Caco-2 (cell line): Measurements from ENCODE around the gene STPG2. TPM values are rescaled to one million over a fixed set of nuclear protein-coding genes. Genes with fewer than 3 reads are reported as not detected.

Experiments used
- BruUV-seq: library from RNA; stranded (reverse); fragments of 400-500 nt; replicated peaks from 2 replicates; lab custom pipeline; 2021; lab: Mats Ljungman, UMichigan
- CTCF ChIA-PET: fragments of 300-600 bp; sonication (Branson Sonifier 250); formaldehyde crosslinking; loops from one replicate; lab custom pipeline; 2022; ENCODE audit warnings: antibody characterized with exemption; lab: Charles Lee
- POLR2A ChIA-PET: fragments of 300-600 bp; sonication (Branson Sonifier 250); formaldehyde crosslinking; loops from one replicate; lab custom pipeline; 2022; ENCODE audit warnings: antibody characterized with exemption; lab: Charles Lee
- DNase-seq, 2 experiments: peaks; one replicate each; pipeline versions ENCODE4 v3.0.0 to v3.0.0-alpha.2; 2020 to 2022
- H3K27me3 ChIP-seq: replicated peaks from 2 replicates; pipeline ENCODE4 v1.6.0; 2011; ENCODE audit warnings: low read length; ENCODE audit not compliant: control insufficient read depth, insufficient read depth
- H3K36me3 ChIP-seq: 2 replicates; pipeline ENCODE4 v1.5.1; 2011; ENCODE audit warnings: low read length; ENCODE audit not compliant: control insufficient read depth, insufficient read depth
- H3K4me1 ChIP-seq: fragments of 250-450 bp; sonication (Bioruptor Pico); 2 replicates; pipeline ENCODE4 v1.5.1; 2020; ENCODE audit warnings: mild to moderate bottlenecking
- H3K4me3 ChIP-seq: 2 replicates; pipeline ENCODE4 v1.5.1; 2011; ENCODE audit warnings: low read depth, mild to moderate bottlenecking, control low read depth, low read length
- H3K9me3 ChIP-seq: fragments of 250-450 bp; sonication (Bioruptor Pico); 2 replicates; pipeline ENCODE4 v1.5.1; 2020; ENCODE audit warnings: mild to moderate bottlenecking, moderate library complexity
- H3K27ac Mint-ChIP-seq: one replicate; pipeline ENCODE4 v1.8.0; 2022; ENCODE audit warnings: mixed read lengths; ENCODE audit not compliant: unreplicated experiment
- H3K27me3 Mint-ChIP-seq: one replicate; pipeline ENCODE4 v1.8.0; 2022; ENCODE audit warnings: mixed read lengths; ENCODE audit not compliant: insufficient read depth, unreplicated experiment
- H3K36me3 Mint-ChIP-seq: one replicate; pipeline ENCODE4 v1.8.0; 2022; ENCODE audit warnings: mild to moderate bottlenecking, mixed read lengths; ENCODE audit not compliant: insufficient read depth, unreplicated experiment
- H3K4me1 Mint-ChIP-seq: one replicate; pipeline ENCODE4 v1.8.0; 2022; ENCODE audit warnings: low read depth, mixed read lengths; ENCODE audit not compliant: unreplicated experiment
- H3K4me3 Mint-ChIP-seq: one replicate; pipeline ENCODE4 v1.8.0; 2022; ENCODE audit warnings: mild to moderate bottlenecking, moderate library complexity, mixed read lengths; ENCODE audit not compliant: unreplicated experiment
- H3K9me3 Mint-ChIP-seq: one replicate; pipeline ENCODE4 v1.8.0; 2022; ENCODE audit warnings: mixed read lengths; ENCODE audit not compliant: unreplicated experiment
- CTCF ChIP-seq, 2 experiments: fragments of 200-600 bp in 1 of 2; IDR thresholded peaks; 1 replicate in 1 of 2; 2 replicates in 1 of 2; pipeline versions ENCODE4 v1.5.1 to v1.8.0; 2011 to 2022; ENCODE audit warnings: antibody characterized with exemption in 1 of 2, control low read depth in 1 of 2, inconsistent platforms in 1 of 2, low read depth in 1 of 2, low read length in 1 of 2, mild to moderate bottlenecking in 1 of 2, moderate library complexity in 1 of 2; ENCODE audit not compliant: insufficient read depth in 1 of 2, severe bottlenecking in 1 of 2, unreplicated experiment in 1 of 2
- intact Hi-C: fragments of 100-400 bp; cut with micrococcal nuclease; formaldehyde crosslinking; loops from one replicate; pipeline ENCODE4 v1.10.0; 2022; ENCODE audit not compliant: unreplicated experiment
- total RNA-seq: library from RNA; stranded (reverse); gene quantifications from 2 replicates; pipeline ENCODE4 v1.2.3, GENCODE V29; 2022

STPG2 gene
- total RNA-seq, 1 experiment from 2014 or later: not detected

DNA sequence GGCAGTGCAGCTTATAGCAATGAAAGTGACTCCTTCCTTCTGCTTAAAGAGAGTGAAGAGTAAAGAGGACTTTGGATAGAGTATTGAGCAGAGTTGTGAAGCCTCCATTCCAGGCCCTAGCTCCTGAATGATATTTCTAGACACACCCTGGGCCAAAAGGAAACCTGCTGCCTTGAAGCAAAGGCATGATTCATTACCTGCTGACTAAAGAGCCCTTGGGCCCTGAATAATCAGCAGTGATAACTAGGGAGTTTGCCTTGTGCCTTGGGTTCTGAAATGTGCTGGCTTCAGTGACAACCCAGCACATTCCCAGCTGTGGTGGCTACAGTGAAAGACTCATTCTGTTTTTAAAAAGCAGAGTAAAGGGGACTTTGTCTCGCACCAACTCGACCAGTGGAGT lies 49.2 kb downstream of the STPG2 start:
- H3K27ac Mint-ChIP-seq: no peak overlapping the region
- ChIA-PET POLR2A (no interaction called here), CTCF (interaction anchor here (2.2 kb wide), 1 partner anchor 47 kb away, joined by 8 read pairs; no protein-coding TSS in a partner anchor)
- intact Hi-C loops: no loop called here
- BruUV-seq: no TSS peak
- H3K27me3 ChIP-seq: no peaks in the 10 kb centered on the region
- no peak overlapping the region for H3K4me3 ChIP-seq
- H3K27me3 Mint-ChIP-seq: peaks cover 6% of the 10 kb centered on the region
- no peaks in the 10 kb centered on the region for H3K4me1 ChIP-seq
- DNase-seq: no peak
- peaks cover 11% of the 10 kb centered on the region for H3K9me3 Mint-ChIP-seq
- no peak for TF ChIP-seq CTCF (IDR thresholded peaks at IDR 0.05; ENCODE audit: insufficient read depth in 1 of 2, low read depth in 1 of 2, low read length in 1 of 2, severe bottlenecking in 1 of 2, unreplicated experiment in 1 of 2)
- no peaks in the 10 kb centered on the region for H3K9me3 ChIP-seq
- no peak overlapping the region for H3K4me3 Mint-ChIP-seq
- no peaks in the 10 kb centered on the region for H3K4me1 Mint-ChIP-seq
- H3K36me3 Mint-ChIP-seq: no peaks in the 10 kb centered on the region
- no peaks in the 10 kb centered on the region for H3K36me3 ChIP-seq

DNA sequence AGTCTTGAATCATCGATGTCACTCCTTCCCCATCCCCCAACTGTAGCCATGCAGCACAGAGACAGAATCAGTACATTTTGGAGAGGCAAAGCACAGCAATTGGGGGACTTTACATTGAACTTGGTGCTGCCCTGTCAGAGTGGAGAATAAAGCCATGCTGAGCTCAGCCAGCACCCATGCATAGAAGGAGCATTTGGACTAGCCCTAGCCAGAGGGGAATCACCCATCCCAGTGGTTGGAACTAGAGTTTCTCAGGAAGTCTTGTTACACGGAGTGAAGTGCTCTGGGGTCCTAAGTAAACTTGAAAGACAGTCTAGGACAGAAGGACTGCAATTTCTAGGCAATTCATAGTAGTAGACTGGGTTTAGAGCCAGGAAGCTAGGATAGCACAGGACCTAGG lies 49.6 kb downstream of the STPG2 start:
- no peaks in the 10 kb centered on the region for H3K36me3 Mint-ChIP-seq
- Histone ChIP-seq H3K9me3 (no peaks in the 10 kb centered on the region), H3K4me1 (no peaks in the 10 kb centered on the region), H3K4me3 (no peak overlapping the region), H3K27me3 (no peaks in the 10 kb centered on the region), H3K36me3 (no peaks in the 10 kb centered on the region)
- no peak overlapping the region for H3K4me3 Mint-ChIP-seq
- TF ChIP-seq CTCF (IDR thresholded peaks at IDR 0.05; ENCODE audit: insufficient read depth in 1 of 2, low read depth in 1 of 2, low read length in 1 of 2, severe bottlenecking in 1 of 2, unreplicated experiment in 1 of 2): no peak
- peaks cover 6% of the 10 kb centered on the region for H3K27me3 Mint-ChIP-seq
- POLR2A ChIA-PET: no interaction called here
- no peaks in the 10 kb centered on the region for H3K4me1 Mint-ChIP-seq
- DNase-seq: no peak
- CTCF ChIA-PET: interaction anchor here (2.2 kb wide), 1 partner anchor 47 kb away, joined by 8 read pairs; no protein-coding TSS in a partner anchor
- no peak overlapping the region for H3K27ac Mint-ChIP-seq
- intact Hi-C loops: no loop called here
- BruUV-seq: no TSS peak
- H3K9me3 Mint-ChIP-seq: peaks cover 11% of the 10 kb centered on the region

DNA sequence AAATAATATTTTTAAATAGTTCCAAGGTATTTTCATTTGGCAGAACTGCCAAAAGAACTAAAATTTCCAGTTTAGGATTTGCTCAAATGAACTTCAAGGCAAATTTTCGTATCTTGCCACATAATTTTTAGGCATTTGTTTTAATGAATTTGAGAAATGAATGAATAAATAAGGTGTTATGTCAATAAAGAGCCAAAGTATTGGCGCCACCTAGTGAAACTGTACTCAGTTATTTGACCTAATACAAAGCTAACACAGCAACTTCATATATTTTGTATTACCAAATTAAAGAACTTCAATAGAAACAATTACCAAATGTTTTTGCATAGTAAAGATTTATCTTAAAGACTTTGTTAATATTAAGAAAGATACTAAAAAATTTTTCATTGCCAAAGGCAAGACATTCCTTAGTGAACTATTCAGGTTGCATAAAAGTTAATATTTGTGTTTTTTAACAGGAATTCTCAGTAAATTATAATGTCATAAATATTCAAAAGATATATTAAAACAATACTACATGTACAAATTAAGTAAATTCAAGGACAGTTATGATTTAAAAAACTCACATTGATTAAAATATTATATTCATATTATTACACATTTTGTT lies 50.3 kb downstream of the STPG2 start:
- CTCF ChIA-PET: interaction anchor here (2.2 kb wide), 1 partner anchor 46 kb away, joined by 8 read pairs; no protein-coding TSS in a partner anchor
- BruUV-seq: no TSS peak
- intact Hi-C loops: no loop called here

More for the DNA sequence above, 50.3 kb downstream of the STPG2 start:
- Mint-ChIP-seq H3K27me3 (peaks cover 6% of the 10 kb centered on the region), H3K4me1 (no peaks in the 10 kb centered on the region), H3K36me3 (no peaks in the 10 kb centered on the region), H3K4me3 (no peak overlapping the region), H3K27ac (no peak overlapping the region), H3K9me3 (peaks cover 11% of the 10 kb centered on the region)
- Histone ChIP-seq H3K4me1 (no peaks in the 10 kb centered on the region), H3K9me3 (no peaks in the 10 kb centered on the region), H3K4me3 (no peak overlapping the region), H3K36me3 (no peaks in the 10 kb centered on the region), H3K27me3 (no peaks in the 10 kb centered on the region)
- POLR2A ChIA-PET: no interaction called here
- DNase-seq: peak in 1 of 2 experiments; percentile 12
- peak; percentile 37 to 53 for TF ChIP-seq CTCF (IDR thresholded peaks at IDR 0.05; ENCODE audit: insufficient read depth in 1 of 2, low read depth in 1 of 2, low read length in 1 of 2, severe bottlenecking in 1 of 2, unreplicated experiment in 1 of 2)
